ENCODE measurements around the gene VPS45. TPM values are rescaled to one million over a fixed set of nuclear protein-coding genes. Genes with fewer than 3 reads are reported as not detected.
A peak's percentile ranks its signal among the peaks of the same experiment; 100 is the strongest.

The VPS45 gene
- total RNA-seq, 4 donors from 2014 or later, result 18.0 to 42.1 (median 31.1) TPM

GRCh38 chr1:150162862-150163706 is 95.5 kb downstream of the VPS45 start:
- ATAC-seq (ENCODE audit: low FRiP score), result peak; percentile 98
- peak in 1 of 3 donors; percentile 38 for TF ChIP-seq CTCF (IDR thresholded peaks at IDR 0.05)
- peak; percentile 61 for DNase-seq (ENCODE audit: low spot score)

DNA sequence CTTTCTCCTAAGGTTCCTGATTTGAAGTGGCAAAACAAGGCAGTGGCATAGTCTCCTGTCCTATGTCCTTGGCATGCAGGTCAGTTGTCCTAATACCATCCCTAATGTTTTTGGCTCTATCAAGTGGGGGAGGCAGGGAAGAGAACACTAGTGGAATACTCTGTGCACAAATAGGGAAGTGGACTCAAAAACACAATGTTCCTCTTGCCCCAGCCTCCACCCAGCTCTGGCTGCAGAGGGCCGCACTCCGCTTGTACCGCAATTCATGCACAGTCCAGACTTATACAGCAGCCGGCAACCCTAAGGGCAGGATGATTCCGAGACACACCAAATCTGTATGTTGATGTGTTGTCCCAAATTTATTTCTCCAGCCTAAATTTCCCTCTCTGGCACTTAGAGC is 96.6 kb downstream of the VPS45 start:
- TF ChIP-seq CTCF (IDR thresholded peaks at IDR 0.05), result no peak
- no peak for ATAC-seq (ENCODE audit: low FRiP score)
- DNase-seq (ENCODE audit: low spot score), result no peak

- DNase-seq (ENCODE audit: low spot score), result no peak
These were observed 97.2 kb downstream of the VPS45 start for GRCh38 chr1:150164779-150165178.

DNA sequence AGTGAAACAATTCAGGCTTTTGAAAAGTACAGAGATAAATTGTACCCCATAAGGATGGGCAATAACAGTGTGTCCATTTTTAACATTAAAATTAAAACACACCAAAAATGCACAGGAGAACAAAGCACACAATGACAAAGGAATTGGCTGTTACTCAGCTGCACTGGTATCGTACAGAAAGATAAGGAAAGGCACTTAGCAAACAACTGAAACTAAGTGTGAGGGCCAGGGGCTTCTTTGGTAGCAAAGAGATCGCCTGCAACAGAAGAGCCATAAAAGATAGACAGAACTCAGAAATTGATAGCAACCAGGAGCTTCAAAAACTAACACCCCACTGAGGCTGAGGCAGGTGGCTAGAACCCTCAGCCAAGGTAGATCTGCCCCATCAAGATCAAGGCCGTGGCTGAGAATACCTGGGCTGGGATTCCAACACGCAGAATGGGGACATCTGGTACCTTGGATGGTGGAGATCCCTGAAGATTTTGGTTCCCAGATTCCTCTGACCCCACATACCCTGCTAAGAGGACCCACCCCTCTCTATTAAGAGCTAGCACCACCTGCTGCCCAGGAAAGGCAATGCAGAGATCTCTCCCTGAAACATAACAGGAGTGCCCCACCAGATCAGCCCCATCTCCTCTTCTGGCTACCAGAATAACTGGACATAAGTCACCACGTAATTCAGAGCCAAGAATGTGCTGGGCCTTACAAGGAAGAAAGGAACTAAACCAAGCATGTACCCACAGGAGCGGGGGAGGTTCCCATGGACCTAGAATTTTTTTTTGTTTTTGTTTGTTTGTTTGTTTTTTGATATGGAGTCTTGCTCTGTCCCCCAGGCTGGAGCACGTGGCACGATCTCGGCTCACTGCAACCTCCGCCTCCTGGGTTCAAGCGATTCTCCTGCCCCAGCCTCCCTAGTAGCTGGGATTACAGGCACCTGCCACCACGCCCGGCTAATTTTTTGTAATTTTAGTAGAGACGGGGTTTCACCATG is 98.3 kb downstream of the VPS45 start:
- no peak for ATAC-seq (ENCODE audit: low FRiP score)
- no peak for DNase-seq (ENCODE audit: low spot score)
- no peak for TF ChIP-seq CTCF (IDR thresholded peaks at IDR 0.05)

More at GRCh38 chr1:150164779-150165178, 97.2 kb downstream of the VPS45 start:
- ATAC-seq (ENCODE audit: low FRiP score), result no peak
- no peak for TF ChIP-seq CTCF (IDR thresholded peaks at IDR 0.05)

- ATAC-seq (ENCODE audit: low FRiP score), result peak; percentile 50
- TF ChIP-seq CTCF (IDR thresholded peaks at IDR 0.05), result peak in 2 of 3 donors; percentile 13 to 54
- DNase-seq (ENCODE audit: low spot score), result peak; percentile 65
These were observed 101.5 kb downstream of the VPS45 start for GRCh38 chr1:150168960-150169601.

DNA sequence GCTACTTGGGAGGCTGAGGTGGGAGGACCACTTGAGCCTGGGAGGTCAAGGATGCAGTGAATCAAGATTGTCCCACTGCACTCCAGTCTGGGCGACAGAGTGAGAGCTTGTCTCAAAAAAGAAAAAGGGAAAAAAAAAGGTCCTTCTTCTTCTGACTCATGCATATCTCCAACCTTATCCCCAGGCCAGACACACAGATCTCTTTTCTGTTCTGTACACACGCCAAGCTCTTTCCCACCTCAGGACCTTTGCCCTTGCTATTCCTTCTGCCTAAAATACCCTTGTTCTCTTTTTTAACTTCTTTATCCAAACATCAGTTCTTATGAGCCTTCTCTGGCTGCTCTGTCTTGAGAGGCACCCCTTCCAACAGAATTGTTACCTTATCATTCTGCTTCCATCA is 104.2 kb downstream of the VPS45 start:
- ATAC-seq (ENCODE audit: low FRiP score) (no peak), DNase-seq (ENCODE audit: low spot score) (no peak)
- no peak for TF ChIP-seq CTCF (IDR thresholded peaks at IDR 0.05)

All from omental fat pad (tissue), 4 donors.